Activated T-helper 1 cell treated with anti-CD3 and anti-CD28 coated beads, Interleukin-12 subunit alpha, Interleukin-12 subunit beta, Interleukin-2, Interleukin-4 antibody, amounts not matched to agents 30 ng/mL and 10 ng/mL and 1 ng/mL, durations not matched to agents 14 hours and 24 hours and 36 hours (primary cell): Measurements from ENCODE around the gene CLEC2B. TPM values are rescaled to one million over a fixed set of nuclear protein-coding genes. Genes with fewer than 3 reads are reported as not detected.
A peak's percentile ranks its signal among the peaks of the same experiment; 100 is the strongest.

ENCODE experiments used
- DNase-seq: peaks from one replicate; pipeline ENCODE4 v3.0.0; 2021; ENCODE audit warnings: low spot score
- H3K27ac Mint-ChIP-seq: one replicate; pipeline ENCODE4 v1.8.0; 2021; ENCODE audit warnings: mild to moderate bottlenecking, mixed read lengths
- H3K27me3 Mint-ChIP-seq: one replicate; pipeline ENCODE4 v1.8.0; 2022; ENCODE audit warnings: mild to moderate bottlenecking, moderate library complexity, mixed read lengths; ENCODE audit not compliant: insufficient read depth
- H3K36me3 Mint-ChIP-seq: one replicate; pipeline ENCODE4 v1.8.0; 2021; ENCODE audit warnings: low read depth, mixed read lengths
- H3K4me1 Mint-ChIP-seq: one replicate; pipeline ENCODE4 v1.8.0; 2021; ENCODE audit warnings: low read depth, mixed read lengths
- H3K4me3 Mint-ChIP-seq: one replicate; pipeline ENCODE4 v1.8.0; 2021; ENCODE audit warnings: mild to moderate bottlenecking, moderate library complexity, mixed read lengths
- H3K9me3 Mint-ChIP-seq: one replicate; pipeline ENCODE4 v1.8.0; 2021; ENCODE audit warnings: mixed read lengths
- intact Hi-C: fragments of 100-400 bp; cut with micrococcal nuclease; formaldehyde crosslinking; loops from one replicate; pipeline ENCODE4 v1.15.1; 2024
- total RNA-seq: library from RNA; stranded (reverse); gene quantifications from 2 replicates; pipeline ENCODE4 v1.2.3, GENCODE V29; 2022

CLEC2B gene
- total RNA-seq, 1 donor from 2014 or later = 13.1 TPM

GRCh38 chr12:9813821-9814798 is 55.0 kb downstream of the CLEC2B start:
- Mint-ChIP-seq H3K9me3 (no peaks in the 10 kb centered on the region), H3K4me1 (peaks cover 35% of the 10 kb centered on the region), H3K27ac (peak overlapping the region; percentile 61), H3K27me3 (peaks cover 21% of the 10 kb centered on the region), H3K4me3 (peak overlapping the region; percentile 87), H3K36me3 (no peaks in the 10 kb centered on the region)
- DNase-seq = peak; percentile 90
- intact Hi-C loops = loop anchor here (1.0 to 5.0 kb wide), 7 partner anchors 55 to 326 kb away; partner anchors contain the start of gene CLEC2B

GRCh38 chr12:9811621-9812020 is 57.5 kb downstream of the CLEC2B start:
- Mint-ChIP-seq H3K4me1 (peaks cover 30% of the 10 kb centered on the region), H3K4me3 (no peak overlapping the region), H3K27ac (no peak overlapping the region), H3K36me3 (no peaks in the 10 kb centered on the region), H3K9me3 (no peaks in the 10 kb centered on the region), H3K27me3 (peaks cover 23% of the 10 kb centered on the region)
- no peak for DNase-seq
- intact Hi-C loops = loop anchor here (5.0 kb wide), 1 partner anchor 136 kb away; no protein-coding TSS in a partner anchor

DNA sequence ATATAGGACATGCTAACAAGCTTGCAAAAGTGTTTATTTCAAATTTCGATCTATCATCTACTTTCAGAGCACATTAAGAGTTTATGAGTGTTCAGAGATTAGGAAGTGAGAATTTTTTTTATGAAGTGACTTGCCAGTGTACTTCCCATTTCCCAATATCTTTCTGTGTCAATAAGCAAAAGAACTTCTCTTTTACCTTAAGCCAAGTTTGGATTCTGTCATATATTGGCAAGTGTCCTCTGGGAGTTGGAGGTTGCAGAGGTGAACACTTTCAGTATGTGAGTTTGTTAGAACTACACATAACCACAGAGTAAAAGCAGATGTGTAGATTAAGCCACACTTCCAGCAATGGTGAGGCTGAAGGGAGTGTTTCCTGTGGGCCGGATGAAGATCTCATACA is 58.5 kb downstream of the CLEC2B start:
- H3K4me1 Mint-ChIP-seq = peaks cover 30% of the 10 kb centered on the region
- no peak overlapping the region for H3K4me3 Mint-ChIP-seq
- no peaks in the 10 kb centered on the region for H3K9me3 Mint-ChIP-seq
- intact Hi-C loops = loop anchor here (5.0 kb wide), 1 partner anchor 137 kb away; no protein-coding TSS in a partner anchor
- H3K36me3 Mint-ChIP-seq = no peaks in the 10 kb centered on the region
- no peak overlapping the region for H3K27ac Mint-ChIP-seq
- peaks cover 23% of the 10 kb centered on the region for H3K27me3 Mint-ChIP-seq
- no peak for DNase-seq

GRCh38 chr12:9809866-9810265 is 59.3 kb downstream of the CLEC2B start:
- H3K4me3 Mint-ChIP-seq = no peak overlapping the region
- DNase-seq = no peak
- peaks cover 30% of the 10 kb centered on the region for H3K4me1 Mint-ChIP-seq
- H3K9me3 Mint-ChIP-seq = no peaks in the 10 kb centered on the region
- H3K36me3 Mint-ChIP-seq = no peaks in the 10 kb centered on the region
- peaks cover 23% of the 10 kb centered on the region for H3K27me3 Mint-ChIP-seq
- intact Hi-C loops = loop anchor here (5.0 kb wide), 1 partner anchor 137 kb away; no protein-coding TSS in a partner anchor
- no peak overlapping the region for H3K27ac Mint-ChIP-seq

DNA sequence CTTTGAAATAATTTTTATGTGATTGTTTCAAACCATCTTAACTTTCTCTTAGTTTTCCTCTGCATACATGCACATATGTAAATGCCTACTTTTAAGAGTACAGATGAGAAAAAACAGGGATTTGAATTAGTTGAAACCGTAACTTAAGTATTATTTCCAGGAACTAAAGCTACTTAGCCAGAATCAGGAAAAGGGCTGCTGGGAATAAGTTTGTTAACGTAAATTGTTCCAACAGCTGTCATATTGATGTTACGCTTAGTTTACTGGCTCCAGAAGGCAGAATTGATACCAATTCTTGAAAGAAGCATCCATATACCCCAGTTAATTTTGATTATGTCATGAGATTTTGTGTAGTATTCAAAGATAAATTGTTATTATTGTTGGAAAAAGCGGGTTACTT is 59.8 kb downstream of the CLEC2B start:
- DNase-seq = no peak
- Mint-ChIP-seq H3K27ac (no peak overlapping the region), H3K4me1 (peaks cover 30% of the 10 kb centered on the region), H3K4me3 (no peak overlapping the region), H3K9me3 (no peaks in the 10 kb centered on the region), H3K27me3 (peaks cover 23% of the 10 kb centered on the region), H3K36me3 (no peaks in the 10 kb centered on the region)
- intact Hi-C loops = no loop called here

GRCh38 chr12:9808504-9808903 is 60.6 kb downstream of the CLEC2B start:
- DNase-seq = no peak
- H3K27me3 Mint-ChIP-seq = peaks cover 26% of the 10 kb centered on the region
- intact Hi-C loops = no loop called here
- no peak overlapping the region for H3K4me3 Mint-ChIP-seq
- no peaks in the 10 kb centered on the region for H3K36me3 Mint-ChIP-seq
- H3K9me3 Mint-ChIP-seq = no peaks in the 10 kb centered on the region
- peaks cover 23% of the 10 kb centered on the region for H3K4me1 Mint-ChIP-seq
- H3K27ac Mint-ChIP-seq = no peak overlapping the region

GRCh38 chr12:9806714-9807113 is 62.4 kb downstream of the CLEC2B start:
- no peaks in the 10 kb centered on the region for H3K9me3 Mint-ChIP-seq
- H3K4me1 Mint-ChIP-seq = peaks cover 14% of the 10 kb centered on the region
- H3K27ac Mint-ChIP-seq = no peak overlapping the region
- intact Hi-C loops = no loop called here
- no peak for DNase-seq
- no peaks in the 10 kb centered on the region for H3K36me3 Mint-ChIP-seq
- no peak overlapping the region for H3K4me3 Mint-ChIP-seq
- peaks cover 28% of the 10 kb centered on the region for H3K27me3 Mint-ChIP-seq

DNA sequence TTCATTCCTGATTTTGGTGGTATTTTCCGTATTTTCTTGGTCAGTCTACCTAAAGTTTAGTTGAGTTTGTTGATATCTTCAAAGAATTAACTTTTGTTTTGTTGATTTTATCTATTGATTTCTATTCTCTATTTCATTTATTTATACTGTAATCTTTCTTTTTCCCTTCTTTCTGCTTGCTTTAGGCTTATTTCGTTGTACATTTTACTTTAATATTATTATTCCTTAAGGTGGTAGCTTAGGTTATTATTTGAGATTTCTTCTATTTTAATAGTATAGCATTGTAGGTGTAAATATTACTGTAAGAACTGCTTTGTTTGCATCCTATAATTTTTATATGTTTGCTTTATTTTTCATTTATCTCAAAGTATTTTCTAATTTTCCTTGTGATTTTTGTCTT is 63.3 kb downstream of the CLEC2B start:
- Mint-ChIP-seq H3K4me3 (no peak overlapping the region), H3K9me3 (peaks cover 3% of the 10 kb centered on the region), H3K27ac (no peak overlapping the region), H3K36me3 (no peaks in the 10 kb centered on the region), H3K4me1 (peaks cover 6% of the 10 kb centered on the region), H3K27me3 (peaks cover 29% of the 10 kb centered on the region)
- DNase-seq = no peak
- intact Hi-C loops = no loop called here

Other genes starting within 250 kb of the CLEC2B start
- 371 and 395 TPM in 2 replicates for gene CLEC2D, start 199.6 kb downstream of the CLEC2B start, total RNA-seq
- gene CLECL1, start 136.3 kb downstream of the CLEC2B start, total RNA-seq = 7.6 and 9.1 TPM in 2 replicates
- 90.5 and 93.2 TPM in 2 replicates for gene CD69, start 108.5 kb downstream of the CLEC2B start, total RNA-seq
- gene KLRF1, start 41.9 kb downstream of the CLEC2B start, total RNA-seq = not detected in 2 replicates
- gene KLRF2, start 12.1 kb upstream of the CLEC2B start, total RNA-seq = not detected in 2 replicates
- not detected in 2 replicates for gene CLEC2A, start 63.0 kb upstream of the CLEC2B start, total RNA-seq
- not detected in 2 replicates for gene CLEC12A, start 102.1 kb upstream of the CLEC2B start, total RNA-seq
- not detected in 2 replicates for gene CLEC1B, start 129.8 kb upstream of the CLEC2B start, total RNA-seq
- gene CLEC12B, start 141.3 kb upstream of the CLEC2B start, total RNA-seq = not detected in 2 replicates
- not detected in 2 replicates for gene CLEC9A, start 161.3 kb upstream of the CLEC2B start, total RNA-seq
- gene CLEC1A, start 229.6 kb upstream of the CLEC2B start, total RNA-seq = not detected in 2 replicates